Right ventricle myocardium inferior (tissue), 1 donor: Measurements from ENCODE around the gene CTNND2. TPM values are rescaled to one million over a fixed set of nuclear protein-coding genes. Genes with fewer than 3 reads are reported as not detected.

Experiments used
- ATAC-seq: fragments of 200-7000 bp; cut with Tn5 transposase; one replicate; pipeline ENCODE4 v1.9.1; 2020; ENCODE audit warnings: mild to moderate bottlenecking, moderate library complexity
- DNase-seq: peaks from one replicate; pipeline ENCODE4 v3.0.0; 2021; ENCODE audit errors: missing footprints
- intact Hi-C: fragments of 100-400 bp; cut with DNase I; formaldehyde crosslinking; loops from one replicate; pipeline ENCODE4 v1.11.0; 2022
- total RNA-seq: library from RNA; stranded (reverse); fragmentation: NEBNext Ultra II Directional; extraction: Animal tissue kit (Norgen Biotek cat#: 25700); gene quantifications from one replicate; pipeline ENCODE4 v1.2.1, GENCODE V29; 2021
- donor health status: DM: no; HTN: yes; CAD: no; lungs with severe emphysema.

The CTNND2 gene
- total RNA-seq, 1 donor from 2014 or later: 1.7 TPM

DNA sequence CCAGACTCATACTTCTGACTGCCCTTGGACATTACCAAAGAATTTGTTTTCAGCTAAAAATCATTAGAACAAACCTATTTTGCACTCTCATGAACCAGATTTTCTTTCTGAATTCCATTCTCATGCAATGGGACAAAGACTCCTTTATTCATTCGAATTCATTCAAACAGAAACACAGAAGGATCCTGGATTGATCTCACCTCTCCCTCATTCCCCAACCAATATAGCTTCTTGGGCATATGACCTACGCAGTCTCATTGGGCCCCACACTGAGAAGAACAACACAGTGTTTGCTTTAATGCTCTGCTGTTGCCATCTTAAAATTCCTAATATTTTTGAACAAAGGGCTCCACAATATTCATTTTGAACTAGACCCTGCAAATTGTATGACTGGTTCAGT lies 392.4 kb downstream of the CTNND2 start:
- DNase-seq (no peak), ATAC-seq (no peak)
- intact Hi-C loops: no loop called here

DNA sequence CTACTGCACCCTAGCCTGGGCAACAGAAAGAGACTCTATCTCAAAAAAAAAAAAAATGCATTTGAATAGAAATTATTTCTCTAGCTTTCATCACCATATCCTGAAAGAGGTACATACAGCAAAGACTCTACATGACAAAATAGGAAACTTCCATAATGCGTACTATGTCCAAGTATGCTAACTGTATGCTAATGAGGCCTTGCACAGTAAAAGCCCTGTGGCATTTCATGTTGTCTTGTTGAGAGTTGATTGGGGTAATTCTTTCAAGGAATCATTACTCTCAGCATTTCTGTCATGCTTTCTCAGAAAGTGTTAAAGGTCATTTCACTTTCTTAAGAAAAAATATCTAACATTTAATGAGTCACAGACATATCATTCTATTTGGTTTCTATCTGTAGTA lies 393.4 kb downstream of the CTNND2 start:
- DNase-seq (no peak), ATAC-seq (no peak)
- intact Hi-C loops: no loop called here

- ATAC-seq (no peak), DNase-seq (no peak)
- intact Hi-C loops: no loop called here
These were observed 394.5 kb downstream of the CTNND2 start for GRCh38 chr5:11509793-11510192.

- no peak for ATAC-seq
- intact Hi-C loops: no loop called here
- no peak for DNase-seq
These were observed 396.9 kb downstream of the CTNND2 start for GRCh38 chr5:11507156-11507910.

DNA sequence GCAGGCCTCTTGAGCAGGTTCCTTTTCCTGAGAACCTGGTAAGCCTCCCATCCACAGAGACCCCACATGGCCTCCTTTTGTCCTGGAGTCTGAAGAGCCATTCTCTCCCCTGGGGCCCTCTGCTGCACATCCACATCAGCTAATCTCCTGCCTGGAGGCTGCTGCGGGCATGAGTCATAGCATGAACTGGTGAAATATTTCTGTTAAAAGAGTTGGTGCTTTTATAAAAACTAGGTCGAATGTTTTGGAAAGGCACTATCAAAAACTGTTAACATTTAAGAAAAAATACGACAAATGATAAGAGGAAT lies 399.4 kb downstream of the CTNND2 start:
- no peak for DNase-seq
- ATAC-seq: peak; percentile 20
- intact Hi-C loops: no loop called here

DNA sequence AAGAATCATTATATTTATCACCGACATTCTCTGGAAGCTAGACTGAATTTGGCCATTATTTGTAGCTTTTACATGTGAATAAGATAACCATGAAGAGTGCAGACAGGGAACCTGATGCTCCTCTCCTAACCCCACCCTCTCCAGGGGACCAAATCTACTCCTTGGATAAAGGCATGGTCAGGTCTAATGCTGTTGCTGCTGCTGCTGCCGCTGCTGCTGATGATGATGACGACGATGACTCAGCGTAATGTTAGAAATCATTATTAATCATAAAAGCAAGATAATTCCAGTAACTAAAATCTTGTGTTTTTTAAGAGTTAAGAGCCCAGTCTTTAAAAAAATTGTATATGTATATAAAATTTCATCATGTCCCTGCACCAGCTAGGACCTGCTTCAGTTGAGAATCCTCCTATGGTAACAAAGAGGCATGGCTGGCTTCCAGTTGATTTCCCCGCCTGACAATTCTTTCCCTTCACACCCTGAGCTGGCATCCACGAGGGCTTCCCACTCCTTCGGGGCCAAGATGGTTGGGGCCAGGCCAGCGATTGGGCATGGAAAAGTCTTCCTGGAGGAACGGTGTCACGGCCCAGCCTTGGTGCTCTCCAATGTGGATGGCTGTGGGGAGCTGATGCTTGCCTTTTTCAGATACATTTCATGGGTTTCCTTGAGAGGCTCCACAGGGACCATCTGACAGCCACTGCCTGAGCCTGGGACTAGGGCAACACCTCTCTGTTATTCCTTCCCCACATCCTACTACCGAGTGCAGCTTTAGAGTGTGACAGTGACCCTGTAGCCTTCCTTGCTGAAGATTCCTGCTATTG lies 400.0 kb downstream of the CTNND2 start:
- no peak for ATAC-seq
- no peak for DNase-seq
- intact Hi-C loops: no loop called here

- intact Hi-C loops: no loop called here
- DNase-seq (no peak), ATAC-seq (no peak)
These were observed 401.5 kb downstream of the CTNND2 start for GRCh38 chr5:11502783-11503182.

- ATAC-seq (no peak), DNase-seq (no peak)
- intact Hi-C loops: loop anchor here (5.0 kb wide), 1 partner anchor 230 kb away; no protein-coding TSS in a partner anchor
These were observed 406.6 kb downstream of the CTNND2 start for GRCh38 chr5:11497651-11498050.

DNA sequence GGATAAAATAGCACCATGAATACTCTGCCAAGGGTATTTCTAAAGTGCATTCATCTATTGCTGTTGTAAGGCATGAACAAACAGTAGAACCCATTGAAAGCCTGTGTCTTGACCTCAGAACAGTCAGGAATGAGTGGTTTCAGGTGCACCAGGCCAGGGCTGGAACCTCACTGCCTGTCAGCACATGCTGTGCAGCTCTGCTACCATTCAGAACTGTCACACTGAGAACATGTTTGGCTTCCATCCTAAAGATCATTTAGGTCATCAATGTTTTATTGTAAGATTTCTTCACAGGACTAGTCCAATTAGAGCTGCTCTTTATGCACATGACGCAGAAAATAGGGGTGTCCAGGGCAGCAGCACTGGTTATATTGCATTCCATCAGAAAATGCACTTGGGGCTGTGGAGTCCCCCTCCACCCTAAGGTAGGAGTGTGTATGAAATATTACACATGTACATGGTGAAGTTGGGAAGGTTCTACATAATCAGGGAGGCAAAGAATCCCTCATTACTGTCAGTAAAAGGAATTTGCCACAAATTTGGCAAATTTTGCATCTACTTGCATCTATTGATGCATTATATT lies 408.0 kb downstream of the CTNND2 start:
- DNase-seq: no peak
- ATAC-seq: peak; percentile 71
- intact Hi-C loops: loop anchor here (5.0 kb wide), 1 partner anchor 229 kb away; no protein-coding TSS in a partner anchor

- intact Hi-C loops: no loop called here
These were observed 409.9 kb downstream of the CTNND2 start for GRCh38 chr5:11494340-11494739.

DNA sequence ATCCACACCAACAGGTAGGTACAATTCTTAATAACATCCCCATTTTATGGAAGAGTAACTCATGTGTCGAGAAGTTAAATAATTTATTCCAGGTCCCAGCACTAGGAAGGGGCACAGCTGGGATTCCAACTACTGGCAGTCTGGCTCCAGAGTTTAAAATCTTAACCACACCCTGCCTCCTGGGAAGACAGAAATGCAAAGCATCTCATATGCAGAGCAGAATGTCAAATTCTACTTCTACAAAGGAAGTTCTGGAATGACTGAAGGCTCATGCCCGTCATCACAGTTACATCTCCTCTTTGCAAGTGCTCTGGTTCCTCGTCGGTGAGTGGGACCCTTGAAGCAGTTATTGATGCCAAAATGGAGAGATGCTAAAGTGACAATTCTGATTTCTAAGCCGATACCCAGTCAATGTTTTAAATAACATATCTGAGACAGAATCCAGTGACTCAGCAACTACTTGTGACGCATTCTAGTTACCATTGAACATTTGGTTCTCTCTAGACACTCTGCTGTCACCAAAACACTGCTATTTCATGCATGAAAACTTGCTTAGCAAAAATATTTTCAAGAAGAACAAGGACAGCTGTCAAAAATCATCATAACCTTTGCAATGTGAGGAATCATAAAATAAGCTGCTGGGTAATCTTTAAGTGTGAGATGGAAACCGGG lies 412.7 kb downstream of the CTNND2 start:
- intact Hi-C loops: no loop called here
- no peak for ATAC-seq

More at GRCh38 chr5:11494340-11494739, 409.9 kb downstream of the CTNND2 start:
- no peak for ATAC-seq
- no peak for DNase-seq

DNA sequence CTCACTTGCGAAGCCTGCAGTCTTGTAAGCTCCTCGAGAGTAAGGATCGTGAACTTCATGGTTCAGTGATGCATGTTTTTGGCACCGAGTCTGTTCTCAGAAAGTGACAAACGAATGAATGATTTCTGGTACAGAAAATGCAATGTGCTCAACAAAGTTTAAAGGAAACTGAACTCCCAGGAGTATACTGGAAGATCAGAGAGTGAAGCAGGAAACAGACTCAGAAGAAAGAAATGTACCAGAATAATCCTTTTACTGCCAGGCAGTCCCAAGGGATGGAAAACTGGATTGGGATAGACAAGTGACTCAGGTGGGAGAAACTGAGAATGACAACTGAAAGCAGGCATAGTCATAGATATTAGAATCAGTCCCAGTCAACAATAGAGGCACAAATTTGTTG lies 420.6 kb downstream of the CTNND2 start:
- DNase-seq (no peak), ATAC-seq (no peak)

More for the DNA sequence above, 412.7 kb downstream of the CTNND2 start:
- no peak for DNase-seq

GRCh38 chr5:11482011-11482410 lies 422.2 kb downstream of the CTNND2 start:
- intact Hi-C loops: loop anchor here (10.0 kb wide), 1 partner anchor 787 kb away; no protein-coding TSS in a partner anchor
- no peak for ATAC-seq
- no peak for DNase-seq

More for the DNA sequence above, 420.6 kb downstream of the CTNND2 start:
- intact Hi-C loops: loop anchor here (10.0 kb wide), 1 partner anchor 789 kb away; no protein-coding TSS in a partner anchor

DNA sequence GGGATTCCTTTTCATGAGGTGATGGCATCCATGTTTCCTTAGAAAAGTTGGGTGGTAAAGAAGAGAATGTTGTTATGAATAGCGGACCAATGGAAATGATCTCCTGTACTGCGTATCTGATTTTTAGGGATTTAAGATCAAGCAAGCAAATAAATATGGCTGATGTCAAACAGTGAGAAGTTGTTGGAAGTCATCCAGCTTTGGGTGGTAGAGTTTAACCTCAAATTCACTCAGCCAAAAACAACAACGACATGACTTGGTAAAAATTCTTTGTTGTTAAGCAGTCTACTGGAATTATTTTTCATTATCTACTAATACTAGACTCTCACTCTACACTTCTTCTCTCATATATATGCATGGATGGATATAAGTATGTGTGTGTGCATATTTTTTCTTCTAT lies 426.5 kb downstream of the CTNND2 start:
- intact Hi-C loops: no loop called here
- DNase-seq (no peak), ATAC-seq (no peak)

GRCh38 chr5:11476866-11477265 lies 427.4 kb downstream of the CTNND2 start:
- DNase-seq: no peak
- ATAC-seq: no peak
- intact Hi-C loops: no loop called here

- ATAC-seq (no peak), DNase-seq (no peak)
- intact Hi-C loops: no loop called here
These were observed 435.8 kb downstream of the CTNND2 start for GRCh38 chr5:11468334-11469039.

- DNase-seq (no peak), ATAC-seq (no peak)
- intact Hi-C loops: no loop called here
These were observed 436.7 kb downstream of the CTNND2 start for GRCh38 chr5:11467588-11467987.

DNA sequence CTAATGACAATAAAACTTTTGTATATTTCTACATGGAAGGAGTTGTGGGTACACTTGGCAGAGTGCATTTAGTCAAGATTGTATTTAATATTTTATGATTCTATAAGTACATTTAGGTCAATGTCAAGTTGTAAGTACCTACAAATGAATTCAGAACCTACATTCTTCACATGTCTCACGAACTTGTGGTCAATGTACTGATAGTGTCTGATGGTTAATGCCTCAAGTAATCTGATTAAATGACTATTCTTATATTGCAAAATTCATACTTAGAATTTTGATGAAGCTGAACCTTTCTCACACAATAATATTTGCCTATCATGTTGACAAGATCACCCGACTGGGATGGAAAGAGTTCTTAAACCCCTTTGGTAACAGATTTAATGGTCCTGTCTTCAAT lies 444.5 kb downstream of the CTNND2 start:
- intact Hi-C loops: no loop called here
- no peak for DNase-seq
- no peak for ATAC-seq

DNA sequence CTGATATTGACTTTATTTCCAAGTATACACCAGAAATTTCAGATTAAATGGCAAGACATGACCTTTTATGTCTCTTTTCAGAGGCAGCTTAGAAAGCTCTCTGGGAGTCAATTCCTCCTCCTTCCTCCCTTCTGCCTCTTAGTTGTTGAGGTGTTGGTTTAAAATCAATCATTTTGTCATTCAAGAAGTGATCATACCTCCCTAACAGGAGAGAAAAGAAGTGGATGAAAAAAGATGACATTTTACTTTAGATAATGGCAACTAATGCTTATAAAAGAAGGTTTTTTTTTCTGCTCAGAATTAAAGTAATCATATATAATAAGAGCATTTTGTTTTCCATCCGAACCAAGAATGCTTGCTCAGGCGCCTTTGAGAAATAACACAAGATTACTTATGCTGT lies 448.7 kb downstream of the CTNND2 start:
- no peak for ATAC-seq
- no peak for DNase-seq
- intact Hi-C loops: no loop called here
